SK-N-SH (cell line): ENCODE data around the gene PPP2R2B. TPM values are rescaled to one million over a fixed set of nuclear protein-coding genes. Genes with fewer than 3 reads are reported as not detected.

Experiments
- CTCF ChIA-PET: fragments of 300-600, 350-600 bp; formaldehyde crosslinking; extraction: SDS; loops from one replicate; lab custom pipeline; 2021; lab: Yijun Ruan, JAX
- POLR2A ChIA-PET: fragments of 350-600 bp; sonication (Branson Sonifier 250); formaldehyde crosslinking; extraction: SDS; loops from one replicate; lab custom pipeline; 2020; ENCODE audit warnings: antibody characterized with exemption, inconsistent platforms; lab: Yijun Ruan, JAX
- DNase-seq: peaks from one replicate; pipeline ENCODE4 v3.0.0; 2012
- H2AFZ ChIP-seq: fragments of 200-600 bp; sonication (generic); 2 replicates; pipeline ENCODE4 v1.8.1; 2016; ENCODE audit warnings: antibody characterized with exemption, mild to moderate bottlenecking, low read depth
- H3F3A ChIP-seq: fragments of 200-600 bp; sonication (generic); replicated peaks from 2 replicates; pipeline ENCODE3; 2016; ENCODE audit warnings: antibody characterized with exemption, mild to moderate bottlenecking; ENCODE audit not compliant: insufficient read depth
- H3K27ac ChIP-seq, 2 experiments: fragments of 200-500 bp in 1 of 2; fragments of 200-600 bp in 1 of 2; sonication (Bioruptor generic) in 1 of 2; sonication (generic), shearing (Covaris generic) in 1 of 2; 2 replicates each; pipeline versions ENCODE4 v1.5.1 to v1.6.1; 2014 to 2016; ENCODE audit warnings: low read depth in 2 of 2, inconsistent platforms in 1 of 2, low read length in 1 of 2, mild to moderate bottlenecking in 1 of 2, mixed read lengths in 1 of 2
- H3K27me3 ChIP-seq: fragments of 200-600 bp; sonication (generic), shearing (Covaris generic); 2 replicates; pipeline ENCODE4 v1.6.1; 2016; ENCODE audit warnings: mixed run types; ENCODE audit not compliant: insufficient read depth
- H3K36me3 ChIP-seq, 2 experiments: fragments of 200-500 bp in 1 of 2; fragments of 200-600 bp in 1 of 2; sonication (Bioruptor generic) in 1 of 2; sonication (generic) in 1 of 2; replicated peaks in 1 of 2; 2 replicates each; pipeline versions ENCODE3 to v1.5.1; 2014 to 2016; ENCODE audit warnings: low read length in 1 of 2, mild to moderate bottlenecking in 1 of 2; ENCODE audit not compliant: insufficient read depth in 2 of 2, control insufficient read depth in 1 of 2
- H3K4me1 ChIP-seq, 2 experiments: fragments of 200-500 bp in 1 of 2; fragments of 200-600 bp in 1 of 2; sonication (Bioruptor generic) in 1 of 2; sonication (generic), shearing (Covaris generic) in 1 of 2; 2 replicates each; pipeline versions ENCODE4 v1.5.1 to v1.6.1; 2014 to 2016; ENCODE audit warnings: low read depth in 1 of 2, low read length in 1 of 2, mixed run types in 1 of 2; ENCODE audit not compliant: insufficient read depth in 2 of 2, control insufficient read depth in 1 of 2
- H3K4me2 ChIP-seq: fragments of 200-600 bp; sonication (generic), shearing (Covaris generic); 2 replicates; pipeline ENCODE4 v1.6.1; 2017; ENCODE audit warnings: mixed run types
- H3K4me3 ChIP-seq, 2 experiments: fragments of 200-500 bp in 1 of 2; fragments of 200-600 bp in 1 of 2; sonication (Bioruptor generic) in 1 of 2; sonication (generic), shearing (Covaris generic) in 1 of 2; 2 replicates each; pipeline versions ENCODE4 v1.5.1 to v1.8.1; 2014 to 2016; ENCODE audit warnings: low read depth in 2 of 2, inconsistent platforms in 1 of 2, low read length in 1 of 2, mild to moderate bottlenecking in 1 of 2, mixed read lengths in 1 of 2, moderate library complexity in 1 of 2
- H3K79me2 ChIP-seq: fragments of 200-600 bp; sonication (generic); 2 replicates; pipeline ENCODE4 v1.8.1; 2017; ENCODE audit warnings: mild to moderate bottlenecking; ENCODE audit not compliant: insufficient read depth
- H3K9ac ChIP-seq: fragments of 200-600 bp; sonication (generic); 2 replicates; pipeline ENCODE4 v1.6.1; 2017; ENCODE audit warnings: mixed run types
- H3K9me2 ChIP-seq: fragments of 200-600 bp; sonication (generic); 2 replicates; pipeline ENCODE4 v1.6.1; 2017; ENCODE audit warnings: mixed run types
- H3K9me3 ChIP-seq: fragments of 200-600 bp; sonication (generic); 2 replicates; pipeline ENCODE4 v1.6.1; 2017; ENCODE audit warnings: mixed run types, mild to moderate bottlenecking, moderate library complexity
- H4K20me1 ChIP-seq: fragments of 200-600 bp; sonication (generic); 2 replicates; pipeline ENCODE4 v1.6.1; 2017; ENCODE audit warnings: mild to moderate bottlenecking, mixed run types; ENCODE audit not compliant: insufficient read depth
- EP300 ChIP-seq, 2 experiments: IDR thresholded peaks; 2 replicates each; pipeline versions ENCODE4 v1.4.0 to v1.6.1; 2012; ENCODE audit warnings: borderline replicate concordance in 1 of 2, low read depth in 1 of 2, low read length in 1 of 2
- GABPA ChIP-seq: IDR thresholded peaks from 2 replicates; pipeline ENCODE4 v1.4.0; 2012; ENCODE audit warnings: low read depth, mild to moderate bottlenecking
- GATA2 ChIP-seq: sonication (generic); formaldehyde crosslinking; IDR thresholded peaks from 2 replicates; pipeline ENCODE4 v1.5.0; 2020; ENCODE audit warnings: mild to moderate bottlenecking, missing genetic modification reagents
- MXI1 ChIP-seq: IDR thresholded peaks from 2 replicates; pipeline ENCODE4 v1.6.1; 2012; ENCODE audit warnings: mild to moderate bottlenecking, low read depth, low read length, improper control_type of control experiment
- NFIC ChIP-seq: IDR thresholded peaks from 2 replicates; pipeline ENCODE4 v1.4.0; 2012; ENCODE audit warnings: borderline replicate concordance
- NRF1 ChIP-seq: IDR thresholded peaks from 2 replicates; pipeline ENCODE4 v1.6.1; 2012; ENCODE audit warnings: low read depth, mild to moderate bottlenecking, low read length
- POLR2AphosphoS5 ChIP-seq: IDR thresholded peaks from 2 replicates; pipeline ENCODE4 v1.6.1; 2012; ENCODE audit warnings: low read depth, low read length
- RXRA ChIP-seq: IDR thresholded peaks from 2 replicates; pipeline ENCODE4 v1.4.0; 2012; ENCODE audit warnings: low read depth, mild to moderate bottlenecking, borderline replicate concordance
- TEAD4 ChIP-seq: IDR thresholded peaks from 2 replicates; pipeline ENCODE4 v1.4.0; 2012; ENCODE audit warnings: mild to moderate bottlenecking, borderline replicate concordance; ENCODE audit not compliant: insufficient read depth
- YY1 ChIP-seq: IDR thresholded peaks from 2 replicates; pipeline ENCODE4 v1.4.0; 2012; ENCODE audit warnings: low read depth, mild to moderate bottlenecking
- WGBS: methylation state at CpG from one replicate; pipeline ENCODE4 v1.1.6; 2017; ENCODE audit warnings: low lambda C conversion rate; 5-methylcytosine and 5-hydroxymethylcytosine counted together
- polyA plus RNA-seq, 3 experiments: library from polyadenylated mRNA; depleted of rRNA; stranded (reverse); fragments of >200 nt; gene quantifications; 2 replicates each; pipeline ENCODE4 v1.2.3, GENCODE V29; 2012
- TF ChIP-seq, protein P1 (sequence below): fragments of 150-350 bp; IDR thresholded peaks from 2 replicates; pipeline ENCODE4 v1.6.1; 2017; ENCODE audit warnings: antibody characterized with exemption, low read length, low read depth, borderline replicate concordance
- TF ChIP-seq, protein P2 (sequence below): fragments of 150-350 bp; IDR thresholded peaks from 2 replicates; pipeline ENCODE4 v1.6.1; 2016; ENCODE audit warnings: mild to moderate bottlenecking, low read depth, low read length
- TF ChIP-seq, protein P3 (sequence below): IDR thresholded peaks from 2 replicates; pipeline ENCODE4 v1.4.0; 2012; ENCODE audit warnings: low read depth, borderline replicate concordance
- TF ChIP-seq, protein P4 (sequence below): IDR thresholded peaks from 2 replicates; pipeline ENCODE4 v1.6.1; 2012; ENCODE audit warnings: mild to moderate bottlenecking, low read depth, low read length, moderate library complexity
- TF ChIP-seq, protein P5 (sequence below): IDR thresholded peaks from 2 replicates; pipeline ENCODE4 v1.4.0; 2012; ENCODE audit warnings: low read depth

PPP2R2B gene
- polyA plus RNA-seq, 1 of the 3 experiments (the other 2 are of a cell fraction) = 11.4 TPM

DNA sequence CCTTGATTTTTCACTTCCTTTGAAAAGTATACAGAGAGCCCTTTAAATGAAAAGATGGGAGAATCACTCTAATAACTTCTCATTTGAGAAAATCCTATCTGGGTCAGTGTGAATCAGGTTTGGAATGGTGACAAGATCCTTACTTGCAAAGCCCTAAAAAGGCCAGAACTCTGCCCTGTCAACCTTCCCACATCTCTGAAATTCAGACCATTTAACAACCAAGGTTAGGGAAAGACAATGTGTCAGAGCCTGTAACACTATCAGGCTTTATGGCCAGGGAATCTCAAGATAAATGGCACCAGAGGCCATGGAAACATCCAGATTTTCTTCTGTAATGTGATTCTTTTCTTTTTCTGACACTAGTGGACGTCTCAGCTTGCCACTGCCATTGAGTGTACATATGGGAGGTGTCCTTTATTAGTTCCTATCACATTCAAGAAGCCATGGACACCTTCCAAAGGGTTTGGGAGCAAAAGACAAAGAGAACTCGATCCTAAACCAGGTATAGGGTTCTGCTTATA, 196.9 kb downstream of the PPP2R2B start:
- H2AFZ ChIP-seq = no peak overlapping the region
- no peaks in the 10 kb centered on the region; a peak in 1 of 4 replicates for H3K4me1 ChIP-seq
- H3K9me3 ChIP-seq = no peaks in the 10 kb centered on the region
- ChIA-PET POLR2A (no interaction called here), CTCF (no interaction called here)
- no peak overlapping the region for H3K9ac ChIP-seq
- no peak overlapping the region for H3K4me2 ChIP-seq
- no peaks in the 10 kb centered on the region for H3K79me2 ChIP-seq
- no peak overlapping the region for H3K4me3 ChIP-seq
- no peaks in the 10 kb centered on the region for H4K20me1 ChIP-seq
- H3K27ac ChIP-seq = no peak overlapping the region
- H3K36me3 ChIP-seq = peaks cover 0 to 8% of the 10 kb centered on the region in 2 experiments
- TF ChIP-seq NFIC (no peak), RXRA (no peak), GATA2 (CRISPR knock-in tag) (no peak), EP300 (IDR thresholded peaks at IDR 0.05; ENCODE audit: borderline replicate concordance in 1 of 2, low read depth in 1 of 2, low read length in 1 of 2) (no peak), GABPA (no peak), MXI1 (no peak), TEAD4 (no peak), NRF1 (no peak), YY1 (no peak), POLR2AphosphoS5 (no peak)
- TF ChIP-seq, protein P1, sequence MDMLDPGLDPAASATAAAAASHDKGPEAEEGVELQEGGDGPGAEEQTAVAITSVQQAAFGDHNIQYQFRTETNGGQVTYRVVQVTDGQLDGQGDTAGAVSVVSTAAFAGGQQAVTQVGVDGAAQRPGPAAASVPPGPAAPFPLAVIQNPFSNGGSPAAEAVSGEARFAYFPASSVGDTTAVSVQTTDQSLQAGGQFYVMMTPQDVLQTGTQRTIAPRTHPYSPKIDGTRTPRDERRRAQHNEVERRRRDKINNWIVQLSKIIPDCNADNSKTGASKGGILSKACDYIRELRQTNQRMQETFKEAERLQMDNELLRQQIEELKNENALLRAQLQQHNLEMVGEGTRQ = no peak
- TF ChIP-seq, protein P2, sequence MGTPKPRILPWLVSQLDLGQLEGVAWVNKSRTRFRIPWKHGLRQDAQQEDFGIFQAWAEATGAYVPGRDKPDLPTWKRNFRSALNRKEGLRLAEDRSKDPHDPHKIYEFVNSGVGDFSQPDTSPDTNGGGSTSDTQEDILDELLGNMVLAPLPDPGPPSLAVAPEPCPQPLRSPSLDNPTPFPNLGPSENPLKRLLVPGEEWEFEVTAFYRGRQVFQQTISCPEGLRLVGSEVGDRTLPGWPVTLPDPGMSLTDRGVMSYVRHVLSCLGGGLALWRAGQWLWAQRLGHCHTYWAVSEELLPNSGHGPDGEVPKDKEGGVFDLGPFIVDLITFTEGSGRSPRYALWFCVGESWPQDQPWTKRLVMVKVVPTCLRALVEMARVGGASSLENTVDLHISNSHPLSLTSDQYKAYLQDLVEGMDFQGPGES = no peak
- TF ChIP-seq, protein P3, sequence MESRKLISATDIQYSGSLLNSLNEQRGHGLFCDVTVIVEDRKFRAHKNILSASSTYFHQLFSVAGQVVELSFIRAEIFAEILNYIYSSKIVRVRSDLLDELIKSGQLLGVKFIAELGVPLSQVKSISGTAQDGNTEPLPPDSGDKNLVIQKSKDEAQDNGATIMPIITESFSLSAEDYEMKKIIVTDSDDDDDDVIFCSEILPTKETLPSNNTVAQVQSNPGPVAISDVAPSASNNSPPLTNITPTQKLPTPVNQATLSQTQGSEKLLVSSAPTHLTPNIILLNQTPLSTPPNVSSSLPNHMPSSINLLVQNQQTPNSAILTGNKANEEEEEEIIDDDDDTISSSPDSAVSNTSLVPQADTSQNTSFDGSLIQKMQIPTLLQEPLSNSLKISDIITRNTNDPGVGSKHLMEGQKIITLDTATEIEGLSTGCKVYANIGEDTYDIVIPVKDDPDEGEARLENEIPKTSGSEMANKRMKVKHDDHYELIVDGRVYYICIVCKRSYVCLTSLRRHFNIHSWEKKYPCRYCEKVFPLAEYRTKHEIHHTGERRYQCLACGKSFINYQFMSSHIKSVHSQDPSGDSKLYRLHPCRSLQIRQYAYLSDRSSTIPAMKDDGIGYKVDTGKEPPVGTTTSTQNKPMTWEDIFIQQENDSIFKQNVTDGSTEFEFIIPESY = no peak
- TF ChIP-seq, protein P4, sequence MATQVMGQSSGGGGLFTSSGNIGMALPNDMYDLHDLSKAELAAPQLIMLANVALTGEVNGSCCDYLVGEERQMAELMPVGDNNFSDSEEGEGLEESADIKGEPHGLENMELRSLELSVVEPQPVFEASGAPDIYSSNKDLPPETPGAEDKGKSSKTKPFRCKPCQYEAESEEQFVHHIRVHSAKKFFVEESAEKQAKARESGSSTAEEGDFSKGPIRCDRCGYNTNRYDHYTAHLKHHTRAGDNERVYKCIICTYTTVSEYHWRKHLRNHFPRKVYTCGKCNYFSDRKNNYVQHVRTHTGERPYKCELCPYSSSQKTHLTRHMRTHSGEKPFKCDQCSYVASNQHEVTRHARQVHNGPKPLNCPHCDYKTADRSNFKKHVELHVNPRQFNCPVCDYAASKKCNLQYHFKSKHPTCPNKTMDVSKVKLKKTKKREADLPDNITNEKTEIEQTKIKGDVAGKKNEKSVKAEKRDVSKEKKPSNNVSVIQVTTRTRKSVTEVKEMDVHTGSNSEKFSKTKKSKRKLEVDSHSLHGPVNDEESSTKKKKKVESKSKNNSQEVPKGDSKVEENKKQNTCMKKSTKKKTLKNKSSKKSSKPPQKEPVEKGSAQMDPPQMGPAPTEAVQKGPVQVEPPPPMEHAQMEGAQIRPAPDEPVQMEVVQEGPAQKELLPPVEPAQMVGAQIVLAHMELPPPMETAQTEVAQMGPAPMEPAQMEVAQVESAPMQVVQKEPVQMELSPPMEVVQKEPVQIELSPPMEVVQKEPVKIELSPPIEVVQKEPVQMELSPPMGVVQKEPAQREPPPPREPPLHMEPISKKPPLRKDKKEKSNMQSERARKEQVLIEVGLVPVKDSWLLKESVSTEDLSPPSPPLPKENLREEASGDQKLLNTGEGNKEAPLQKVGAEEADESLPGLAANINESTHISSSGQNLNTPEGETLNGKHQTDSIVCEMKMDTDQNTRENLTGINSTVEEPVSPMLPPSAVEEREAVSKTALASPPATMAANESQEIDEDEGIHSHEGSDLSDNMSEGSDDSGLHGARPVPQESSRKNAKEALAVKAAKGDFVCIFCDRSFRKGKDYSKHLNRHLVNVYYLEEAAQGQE = no peak
- TF ChIP-seq, protein P5, sequence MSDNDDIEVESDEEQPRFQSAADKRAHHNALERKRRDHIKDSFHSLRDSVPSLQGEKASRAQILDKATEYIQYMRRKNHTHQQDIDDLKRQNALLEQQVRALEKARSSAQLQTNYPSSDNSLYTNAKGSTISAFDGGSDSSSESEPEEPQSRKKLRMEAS = no peak
- TF ChIP-seq, all 33 proteins: peak for 0
- Histone ChIP-seq H3K27me3 (no peaks in the 10 kb centered on the region), H3K9me2 (no peaks in the 10 kb centered on the region), H3F3A (no peaks in the 10 kb centered on the region)
- 32% methylated on average over 2 of the region's 2 CpGs for WGBS
- no peak for DNase-seq
